ENCODE measurements around the gene JAG1. TPM values are rescaled to one million over a fixed set of nuclear protein-coding genes. Genes with fewer than 3 reads are reported as not detected.

The JAG1 gene
- total RNA-seq, 2 donors from 2014 or later = 0.11 to 0.62 TPM

GRCh38 chr20:10707068-10707467 lies 33.3 kb upstream of the JAG1 start:
- ATAC-seq (no peak), DNase-seq (ENCODE audit: low spot score in 2 of 2) (no peak)
- Mint-ChIP-seq H3K27ac (no peak overlapping the region), H3K36me3 (peaks cover 0 to 10% of the 10 kb centered on the region in 2 donors), H3K9me3 (peaks cover 12 to 16% of the 10 kb centered on the region in 2 donors)

DNA sequence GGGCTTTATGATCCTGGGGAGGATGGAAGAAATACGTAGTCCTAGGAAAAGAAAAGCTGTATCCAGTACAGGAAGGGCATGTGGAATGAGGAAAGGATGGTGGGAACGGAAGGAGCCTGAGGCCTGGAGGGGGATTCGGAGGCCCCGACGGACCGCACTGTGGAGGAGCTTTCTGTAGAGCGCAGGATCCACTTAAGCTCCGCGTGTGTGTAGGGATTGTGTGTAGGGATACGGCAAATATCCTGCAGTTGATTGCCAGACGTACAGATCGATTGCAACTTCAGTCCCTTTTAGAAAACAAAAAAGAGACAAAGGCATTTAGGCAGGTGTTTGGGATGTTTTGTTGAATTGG lies 32.6 kb upstream of the JAG1 start:
- H3K36me3 Mint-ChIP-seq = peaks cover 0 to 10% of the 10 kb centered on the region in 2 donors
- no peak for DNase-seq (ENCODE audit: low spot score in 2 of 2)
- no peak overlapping the region for H3K27ac Mint-ChIP-seq
- ATAC-seq = no peak
- H3K9me3 Mint-ChIP-seq = peaks cover 12 to 16% of the 10 kb centered on the region in 2 donors

DNA sequence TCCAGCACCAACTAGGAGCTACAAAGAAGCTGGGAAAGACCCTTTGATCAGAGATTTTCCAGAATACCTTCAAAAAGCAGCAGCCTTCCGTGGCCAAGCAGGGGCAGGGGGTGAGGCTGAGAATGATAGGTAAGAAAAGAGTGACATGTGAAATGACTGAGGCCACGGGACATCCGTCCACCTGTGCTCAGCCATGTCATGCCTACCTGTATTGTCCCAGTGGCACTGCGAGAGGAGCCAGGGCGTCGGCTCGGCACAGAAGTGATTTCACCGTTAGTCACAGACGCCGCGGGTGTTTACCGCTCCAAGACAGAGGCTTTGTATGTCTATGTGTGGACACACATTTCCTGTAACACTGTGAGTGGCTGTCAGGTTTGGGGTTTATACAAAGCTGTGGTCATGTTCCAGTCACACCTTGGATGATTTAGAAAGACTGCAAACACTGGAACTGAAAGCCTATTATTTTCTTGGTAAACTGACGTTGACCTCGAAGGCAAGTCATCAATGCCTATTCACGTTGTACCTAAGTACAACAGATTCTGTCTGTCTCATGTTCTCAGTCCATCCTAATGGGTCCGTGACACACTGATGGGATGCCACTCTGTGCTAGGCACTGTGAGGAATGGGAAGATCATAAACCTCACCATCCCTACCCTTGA lies 32.1 kb upstream of the JAG1 start:
- H3K27ac Mint-ChIP-seq = no peak overlapping the region
- H3K9me3 Mint-ChIP-seq = peaks cover 12 to 16% of the 10 kb centered on the region in 2 donors

DNA sequence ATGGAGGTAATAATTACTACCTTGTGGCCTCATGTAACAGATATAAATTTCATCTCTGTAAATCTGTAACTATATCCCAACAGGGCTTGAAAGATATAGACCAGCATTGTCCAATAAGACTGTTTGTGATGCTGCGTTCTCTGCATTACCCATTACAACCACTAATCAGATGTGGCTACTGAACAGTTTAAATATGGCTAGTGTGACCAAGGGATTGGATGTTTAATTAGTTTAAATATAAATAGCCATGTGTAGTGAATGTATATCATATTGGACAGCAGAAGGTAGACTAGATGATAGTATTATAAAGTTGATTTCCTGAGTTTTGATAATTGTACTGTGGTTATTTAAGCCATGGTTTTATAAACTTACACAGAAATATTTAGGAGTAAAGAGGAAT lies 27.8 kb upstream of the JAG1 start:
- Mint-ChIP-seq H3K36me3 (peaks cover 0 to 10% of the 10 kb centered on the region in 2 donors), H3K27ac (no peak overlapping the region), H3K9me3 (peaks cover 12 to 16% of the 10 kb centered on the region in 2 donors)
- DNase-seq (ENCODE audit: low spot score in 2 of 2) (no peak), ATAC-seq (no peak)

More for the DNA sequence above, 32.1 kb upstream of the JAG1 start:
- ATAC-seq (no peak), DNase-seq (ENCODE audit: low spot score in 2 of 2) (no peak)
- peaks cover 0 to 10% of the 10 kb centered on the region in 2 donors for H3K36me3 Mint-ChIP-seq

DNA sequence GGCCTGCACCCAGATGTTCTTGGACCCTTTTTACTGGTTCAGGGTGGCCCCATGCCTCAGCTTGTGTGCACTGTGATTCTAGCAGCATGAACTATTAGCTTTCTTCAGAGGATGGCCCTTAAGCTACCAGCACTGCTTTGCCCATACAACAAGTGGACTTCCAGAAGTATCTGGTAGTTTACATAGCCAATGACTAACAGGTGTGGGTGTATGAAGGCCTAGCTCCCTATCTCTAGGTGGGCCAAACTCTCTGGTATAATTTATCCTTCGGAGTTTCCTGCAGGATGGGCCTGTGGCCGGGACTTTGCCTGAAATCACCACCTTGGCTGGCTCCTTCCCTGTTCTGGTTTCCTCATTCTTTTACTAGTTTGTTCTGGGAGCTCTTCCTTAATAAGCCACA lies 26.1 kb upstream of the JAG1 start:
- H3K36me3 Mint-ChIP-seq = peaks cover 0 to 4% of the 10 kb centered on the region in 2 donors
- no peak for DNase-seq (ENCODE audit: low spot score in 2 of 2)
- peaks cover 7 to 8% of the 10 kb centered on the region in 2 donors for H3K9me3 Mint-ChIP-seq
- no peak overlapping the region for H3K27ac Mint-ChIP-seq
- ATAC-seq = no peak

DNA sequence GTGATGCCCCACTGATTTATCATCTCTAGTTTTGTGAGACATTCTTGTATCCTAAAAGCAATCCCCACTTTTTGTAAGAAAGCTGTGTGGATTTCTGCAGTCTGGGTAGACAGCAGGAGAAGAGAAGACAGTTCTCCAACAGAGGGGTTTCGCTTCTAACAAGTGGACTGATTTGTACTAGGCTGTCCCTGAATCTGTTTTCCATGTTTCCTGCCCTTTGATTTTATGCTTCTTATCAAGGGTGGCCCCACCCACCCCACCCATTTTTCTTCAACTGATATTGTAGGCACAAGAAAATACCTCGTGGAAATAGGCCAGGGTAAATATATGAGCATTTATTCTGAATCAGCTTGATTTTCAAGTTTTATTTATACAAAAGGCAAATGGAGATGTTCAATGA lies 25.7 kb upstream of the JAG1 start:
- ATAC-seq (no peak), DNase-seq (ENCODE audit: low spot score in 2 of 2) (no peak)
- peaks cover 0 to 4% of the 10 kb centered on the region in 2 donors for H3K36me3 Mint-ChIP-seq

DNA sequence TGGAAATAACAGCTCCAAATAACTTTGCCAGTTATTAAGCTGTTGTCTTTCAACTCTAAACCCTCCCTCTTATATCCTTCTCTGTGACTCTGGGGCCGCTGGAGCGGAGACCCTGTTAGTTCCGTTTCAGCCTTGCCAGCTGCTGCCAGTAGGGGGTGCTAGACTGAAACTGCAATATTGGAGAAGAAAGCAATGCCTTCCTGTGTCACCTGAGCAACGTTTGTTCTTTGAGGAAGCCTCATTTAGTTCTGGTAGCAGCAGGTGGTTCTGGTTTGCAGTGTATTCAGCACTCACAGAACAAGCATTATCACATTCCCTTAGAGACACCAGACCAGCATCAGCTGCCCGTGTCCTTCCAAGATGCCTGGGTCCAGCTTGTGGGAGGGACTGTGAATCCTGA lies 22.9 kb upstream of the JAG1 start:
- ATAC-seq (no peak), DNase-seq (ENCODE audit: low spot score in 2 of 2) (peak in 1 of 2 donors; percentile 28)
- Mint-ChIP-seq H3K36me3 (no peaks in the 10 kb centered on the region), H3K9me3 (no peaks in the 10 kb centered on the region), H3K27ac (no peak overlapping the region)

More for the DNA sequence above, 25.7 kb upstream of the JAG1 start:
- H3K9me3 Mint-ChIP-seq = peaks cover 6 to 7% of the 10 kb centered on the region in 2 donors
- H3K27ac Mint-ChIP-seq = no peak overlapping the region

GRCh38 chr20:10689385-10689784 lies 15.6 kb upstream of the JAG1 start:
- Mint-ChIP-seq H3K27ac (no peak overlapping the region), H3K36me3 (no peaks in the 10 kb centered on the region), H3K9me3 (peaks cover 0 to 4% of the 10 kb centered on the region in 2 donors)
- ATAC-seq (no peak), DNase-seq (ENCODE audit: low spot score in 2 of 2) (no peak)

GRCh38 chr20:10687895-10688294 lies 14.1 kb upstream of the JAG1 start:
- Mint-ChIP-seq H3K36me3 (no peaks in the 10 kb centered on the region), H3K9me3 (peaks cover 0 to 4% of the 10 kb centered on the region in 2 donors), H3K27ac (no peak overlapping the region)
- no peak for DNase-seq (ENCODE audit: low spot score in 2 of 2)
- ATAC-seq = no peak

DNA sequence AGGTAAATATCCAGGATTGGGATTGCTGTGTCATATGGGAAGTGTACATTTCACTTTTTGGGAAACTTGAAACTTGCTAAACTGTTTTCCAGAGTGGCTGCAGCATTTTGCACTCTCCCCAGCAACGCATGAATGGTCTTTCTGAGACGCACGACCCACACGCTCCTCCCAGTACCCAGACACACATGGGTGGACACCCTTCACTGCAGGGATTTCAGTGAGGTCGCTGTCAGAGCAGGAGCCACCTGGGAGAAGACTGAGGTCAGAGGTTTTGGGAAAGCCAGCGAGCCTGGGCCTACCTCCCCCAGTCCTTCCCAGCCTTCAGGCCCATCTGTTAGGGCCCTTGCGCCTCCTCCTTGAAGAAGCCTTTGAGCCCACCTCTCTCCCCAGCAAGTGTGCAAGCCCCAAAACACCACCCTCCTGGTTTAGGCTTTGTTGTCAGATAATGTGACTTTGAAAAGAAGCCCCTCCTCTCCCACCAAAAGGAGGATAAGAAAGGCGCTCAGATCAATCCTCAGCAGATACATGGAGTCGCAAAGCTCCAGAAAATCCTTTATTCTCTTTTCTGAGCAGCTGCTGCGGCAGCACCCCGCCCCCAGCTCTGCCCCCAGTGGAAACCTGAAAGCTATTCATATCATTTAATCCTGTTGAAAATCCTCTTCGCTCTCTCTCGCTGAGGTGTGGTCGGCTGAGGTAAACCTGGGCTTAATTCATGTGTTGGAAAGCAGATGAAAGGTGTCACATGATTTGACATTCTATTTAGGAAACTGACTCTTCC lies 12.7 kb upstream of the JAG1 start:
- DNase-seq (ENCODE audit: low spot score in 2 of 2) (no peak), ATAC-seq (no peak)
- Mint-ChIP-seq H3K9me3 (peaks cover 0 to 4% of the 10 kb centered on the region in 2 donors), H3K36me3 (no peaks in the 10 kb centered on the region), H3K27ac (no peak overlapping the region)

GRCh38 chr20:10683537-10683936 lies 9.7 kb upstream of the JAG1 start:
- peaks cover 0 to 4% of the 10 kb centered on the region in 2 donors for H3K9me3 Mint-ChIP-seq
- no peaks in the 10 kb centered on the region for H3K36me3 Mint-ChIP-seq
- H3K27ac Mint-ChIP-seq = no peak overlapping the region
- DNase-seq (ENCODE audit: low spot score in 2 of 2) (no peak), ATAC-seq (no peak)

GRCh38 chr20:10682939-10683338 lies 9.1 kb upstream of the JAG1 start:
- peaks cover 0 to 4% of the 10 kb centered on the region in 2 donors for H3K9me3 Mint-ChIP-seq

GRCh38 chr20:10681494-10681893 lies 7.7 kb upstream of the JAG1 start:
- H3K36me3 Mint-ChIP-seq = no peaks in the 10 kb centered on the region

More at GRCh38 chr20:10682939-10683338, 9.1 kb upstream of the JAG1 start:
- no peak for DNase-seq (ENCODE audit: low spot score in 2 of 2)
- Mint-ChIP-seq H3K36me3 (no peaks in the 10 kb centered on the region), H3K27ac (no peak overlapping the region)
- no peak for ATAC-seq

DNA sequence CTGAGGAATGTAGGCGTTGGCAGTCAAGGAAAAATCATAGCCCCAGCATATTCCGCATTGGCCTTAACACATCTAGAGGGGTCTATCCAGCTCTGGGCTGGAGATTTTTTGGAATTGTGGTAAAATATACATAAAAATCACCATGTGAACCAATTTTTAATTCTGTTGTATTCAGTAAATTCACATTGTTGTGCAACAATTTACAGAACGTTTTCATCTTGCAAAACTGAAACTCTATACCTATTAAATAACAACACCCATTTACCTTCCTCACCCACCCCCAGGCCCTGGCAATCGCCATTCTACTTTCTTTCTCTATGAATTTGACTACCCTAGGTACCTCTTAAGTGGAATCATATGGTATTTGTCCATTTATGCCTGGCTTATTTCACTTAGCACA lies 6.8 kb upstream of the JAG1 start:
- no peaks in the 10 kb centered on the region for H3K36me3 Mint-ChIP-seq
- DNase-seq (ENCODE audit: low spot score in 2 of 2) (no peak), ATAC-seq (no peak)
- no peak overlapping the region for H3K27ac Mint-ChIP-seq
- H3K9me3 Mint-ChIP-seq = no peaks in the 10 kb centered on the region

More at GRCh38 chr20:10681494-10681893, 7.7 kb upstream of the JAG1 start:
- peaks cover 0 to 4% of the 10 kb centered on the region in 2 donors for H3K9me3 Mint-ChIP-seq
- no peak overlapping the region for H3K27ac Mint-ChIP-seq
- no peak for ATAC-seq
- DNase-seq (ENCODE audit: low spot score in 2 of 2) = no peak

- Mint-ChIP-seq H3K27ac (no peak overlapping the region), H3K9me3 (no peaks in the 10 kb centered on the region), H3K36me3 (no peaks in the 10 kb centered on the region)
- ATAC-seq = no peak
- no peak for DNase-seq (ENCODE audit: low spot score in 2 of 2)
These were observed 5.5 kb upstream of the JAG1 start for GRCh38 chr20:10679269-10679668.

GRCh38 chr20:10676518-10676917 lies 2.7 kb upstream of the JAG1 start:
- H3K9me3 Mint-ChIP-seq = no peaks in the 10 kb centered on the region
- ATAC-seq (no peak), DNase-seq (ENCODE audit: low spot score in 2 of 2) (no peak)
- no peaks in the 10 kb centered on the region for H3K36me3 Mint-ChIP-seq
- H3K27ac Mint-ChIP-seq = no peak overlapping the region

- Mint-ChIP-seq H3K36me3 (peaks cover 0 to 6% of the 10 kb centered on the region in 2 donors), H3K9me3 (no peaks in the 10 kb centered on the region), H3K27ac (no peak overlapping the region)
- ATAC-seq = no peak
- DNase-seq (ENCODE audit: low spot score in 2 of 2) = no peak
These were observed 1.6 kb upstream of the JAG1 start for GRCh38 chr20:10675450-10675848.

Data from activated naive CD4-positive, alpha-beta T cell treated with anti-CD3 and anti-CD28 coated beads, Interleukin-2, amount 50 U/mL, for 72 hours (primary cell).